Left kidney (tissue), 2 donors: ENCODE data around the gene GABARAP. TPM values are rescaled to one million over a fixed set of nuclear protein-coding genes. Genes with fewer than 3 reads are reported as not detected.

Experiments used
- DNase-seq: peaks from one replicate; pipeline ENCODE4 v3.0.0-alpha.2; 2013
- polyA plus RNA-seq: library from polyadenylated mRNA; unstranded; fragments of 120-200 nt; gene quantifications from one replicate; pipeline ENCODE4 v1.2.1, GENCODE V29; 2013; ENCODE audit not compliant: insufficient read length

Gene GABARAP
- polyA plus RNA-seq, 1 donor: 390 TPM

DNA sequence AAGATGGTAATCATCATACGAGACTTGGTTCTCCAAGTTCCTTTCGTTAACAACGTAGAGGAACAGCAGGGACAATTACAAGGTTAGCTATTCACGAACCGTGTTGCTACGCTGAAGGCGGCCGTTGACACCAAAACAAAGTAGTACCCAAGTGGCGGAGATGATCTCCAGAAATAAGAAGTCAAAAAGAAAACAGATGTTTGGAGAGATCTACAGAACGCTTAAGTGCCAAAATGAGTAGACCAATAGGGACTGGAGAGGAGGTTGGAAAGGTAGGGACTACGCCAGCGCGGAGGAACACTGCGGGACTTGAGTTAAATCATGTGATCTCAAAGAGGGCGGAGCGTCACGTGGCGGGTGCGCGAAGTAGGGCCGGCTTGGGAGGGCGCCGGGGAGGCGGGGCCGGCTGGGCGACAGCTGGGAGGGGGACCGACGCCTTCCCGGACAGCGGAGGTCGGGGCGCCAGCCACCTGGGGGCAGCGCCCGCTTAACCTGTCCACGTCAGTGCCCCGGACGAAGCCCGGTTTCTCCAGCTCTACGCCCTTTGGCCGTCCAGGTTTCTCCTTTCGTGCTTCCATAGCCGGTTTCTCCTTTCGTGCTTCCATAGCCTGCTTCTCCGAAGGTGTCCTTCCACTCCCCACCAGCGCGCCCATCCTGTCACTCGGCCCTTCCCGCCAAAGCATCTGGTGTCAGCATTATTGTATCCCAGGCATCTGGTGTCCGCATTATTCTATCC, 636 bp upstream of the GABARAP start:
- peak; percentile 97 for DNase-seq

- DNase-seq: no peak
Observed at GRCh38 chr17:7241090-7241733, 1.0 kb downstream of the GABARAP start.

- DNase-seq: no peak
Observed at GRCh38 chr17:7240375-7240774, 1.9 kb downstream of the GABARAP start.

DNA sequence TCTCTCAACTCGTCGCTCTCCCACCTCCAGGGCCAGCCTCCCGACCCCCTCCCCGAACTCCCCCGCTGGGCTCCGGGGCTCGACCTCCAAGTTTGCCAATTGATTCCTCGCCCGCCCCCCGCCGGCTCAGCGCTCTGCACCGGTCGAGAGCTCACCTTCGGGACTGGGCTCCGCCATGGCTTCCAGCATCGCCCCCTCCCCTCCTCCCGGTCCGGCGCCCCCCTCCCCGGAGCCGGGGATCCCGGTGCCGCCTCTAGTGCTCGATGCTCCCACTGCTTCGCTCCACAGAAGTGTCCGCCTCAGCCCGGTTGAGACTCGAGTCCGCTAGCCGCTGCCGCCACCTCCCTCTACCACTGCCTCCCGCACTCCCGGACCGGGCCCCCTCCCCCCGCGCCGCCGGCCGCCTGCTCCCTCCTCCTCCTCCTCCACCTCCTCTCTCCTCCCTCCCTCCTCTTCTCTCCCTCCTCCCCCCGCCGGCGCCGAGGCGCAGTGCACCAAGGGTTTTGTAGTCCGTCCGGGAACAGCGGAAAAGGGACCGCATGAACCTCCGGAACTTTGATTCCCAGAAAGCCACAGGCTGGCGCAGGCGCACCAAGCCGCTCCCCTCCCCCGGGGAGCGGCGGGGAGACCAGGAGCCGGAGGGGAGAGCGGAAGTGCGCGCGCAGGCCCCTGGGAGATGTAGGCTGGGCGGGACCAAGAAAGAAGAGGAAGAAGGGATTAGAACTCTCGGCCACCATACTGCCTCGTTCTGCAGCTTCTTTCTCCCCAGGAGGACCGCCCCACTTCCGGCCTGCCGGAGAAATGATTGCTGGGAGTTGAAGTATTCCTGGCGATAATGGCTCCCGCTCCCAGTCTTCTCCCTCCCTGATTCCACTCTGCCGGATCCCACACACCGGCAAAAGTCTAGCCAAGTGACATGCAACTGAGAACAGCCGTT, 2.9 kb downstream of the GABARAP start, which contains the start of gene PHF23:
PHF23 (minus strand) TSS at position 367 of the 937 bp plus-strand sequence; CDS start at position 189, 178 bp downstream.
- DNase-seq: peak; percentile 99

GRCh38 chr17:7238420-7239090, 3.7 kb downstream of the GABARAP start:
- no peak for DNase-seq

DNA sequence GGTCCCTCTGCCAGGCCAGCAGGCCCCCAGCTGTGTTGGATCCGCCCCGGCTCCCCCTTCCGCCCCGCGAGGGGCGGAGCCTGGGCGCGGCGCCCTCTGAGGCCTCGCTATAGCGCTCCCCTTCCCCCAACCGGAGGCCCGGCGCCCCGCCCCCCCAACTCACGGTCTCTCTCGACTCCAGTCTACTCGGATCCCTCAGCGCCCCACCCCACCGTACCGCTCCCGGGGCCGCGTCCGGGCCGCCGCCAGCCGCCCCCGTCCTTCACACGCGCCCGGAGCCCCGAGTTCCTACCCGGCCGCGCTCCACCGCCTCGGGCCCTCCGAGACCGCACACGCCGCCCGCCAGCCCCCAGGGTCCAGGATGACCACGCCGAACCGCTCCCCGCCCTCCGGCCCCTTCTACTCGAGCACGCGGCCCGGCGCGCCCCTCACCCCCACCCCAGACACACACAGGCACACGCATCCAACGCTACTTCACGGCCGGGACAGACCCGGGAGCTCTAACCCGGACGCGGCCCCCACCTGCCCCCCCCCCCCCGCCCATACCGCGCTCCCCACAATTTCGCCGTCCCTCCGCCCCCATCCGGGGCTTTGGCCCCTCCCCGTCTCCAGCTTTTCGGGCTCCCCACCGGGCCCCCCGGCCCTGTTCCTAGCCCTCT, 4.4 kb downstream of the GABARAP start:
- no peak for DNase-seq

GRCh38 chr17:7237266-7237760, 4.9 kb downstream of the GABARAP start:
- DNase-seq: no peak

- no peak for DNase-seq
Observed at GRCh38 chr17:7236808-7237207, 5.4 kb downstream of the GABARAP start.

GRCh38 chr17:7235693-7236665, 6.3 kb downstream of the GABARAP start:
- no peak for DNase-seq

- peak; percentile 94 for DNase-seq
Observed at GRCh38 chr17:7234083-7234951, 7.9 kb downstream of the GABARAP start, which contains the start of gene DVL2. TSS of gene DVL2 (minus strand) at chr17:7234517. CDS start at chr17:7234262, 255 bp downstream.

- DNase-seq: no peak
Observed at GRCh38 chr17:7233701-7234082, 8.6 kb downstream of the GABARAP start.

- no peak for DNase-seq
Observed at GRCh38 chr17:7232114-7232513, 10.1 kb downstream of the GABARAP start.

- DNase-seq: no peak
Observed at GRCh38 chr17:7229504-7229903, 12.7 kb downstream of the GABARAP start.

DNA sequence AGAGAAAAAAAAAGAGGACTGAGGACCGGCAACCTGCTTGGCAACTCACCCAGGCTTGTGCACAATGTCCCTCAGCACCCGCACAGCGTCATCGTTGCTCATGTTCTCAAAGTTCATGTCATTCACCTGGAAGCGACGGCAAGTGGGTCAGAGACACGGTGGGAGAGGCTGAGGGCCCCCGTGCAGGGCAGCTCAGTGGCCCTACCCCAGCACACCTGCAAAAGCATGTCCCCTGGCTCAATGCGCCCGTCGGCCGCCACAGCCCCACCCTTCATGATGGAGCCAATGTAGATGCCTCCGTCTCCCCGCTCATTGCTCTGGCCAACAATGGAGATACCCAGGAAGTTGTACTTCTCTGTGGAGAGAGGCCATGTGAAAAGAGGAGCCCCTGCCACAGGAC, 13.3 kb downstream of the GABARAP start:
- DNase-seq: no peak

- DNase-seq: no peak
Observed at GRCh38 chr17:7226721-7227710, 15.2 kb downstream of the GABARAP start.

DNA sequence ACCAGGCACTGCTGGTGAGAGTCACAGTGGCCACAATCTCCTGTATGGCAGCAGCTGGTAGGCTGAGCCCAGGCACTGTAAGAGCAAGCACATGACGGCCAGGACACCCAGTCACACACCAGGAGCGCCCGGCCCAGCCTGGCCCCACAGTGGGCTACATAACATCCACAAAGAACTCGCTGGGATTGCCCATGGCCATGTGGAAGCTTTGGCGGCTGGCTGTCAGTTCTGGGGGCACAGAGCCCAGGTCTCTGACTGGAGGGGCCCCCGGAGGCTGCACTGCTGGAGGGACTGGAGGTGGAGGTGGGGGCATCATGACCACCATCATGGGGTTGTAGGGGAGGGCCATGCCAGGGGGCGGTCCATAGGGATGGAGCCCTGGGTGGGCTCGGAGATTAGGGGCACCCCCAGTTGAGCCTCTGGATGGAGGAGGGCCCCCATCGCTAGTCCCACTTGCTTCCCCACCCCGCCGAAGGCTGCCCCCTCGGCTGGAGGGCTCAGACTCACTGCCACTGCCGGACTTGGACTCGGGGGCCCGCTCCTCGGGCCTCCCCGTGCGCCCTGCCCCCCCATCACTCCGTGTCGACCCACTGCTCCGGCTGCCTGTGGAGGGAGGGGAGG, 16.4 kb downstream of the GABARAP start:
- DNase-seq: no peak

GRCh38 chr17:7224661-7225111, 17.6 kb downstream of the GABARAP start:
- no peak for DNase-seq
